Measurements from ENCODE around the gene POLN.

POLN gene

DNA sequence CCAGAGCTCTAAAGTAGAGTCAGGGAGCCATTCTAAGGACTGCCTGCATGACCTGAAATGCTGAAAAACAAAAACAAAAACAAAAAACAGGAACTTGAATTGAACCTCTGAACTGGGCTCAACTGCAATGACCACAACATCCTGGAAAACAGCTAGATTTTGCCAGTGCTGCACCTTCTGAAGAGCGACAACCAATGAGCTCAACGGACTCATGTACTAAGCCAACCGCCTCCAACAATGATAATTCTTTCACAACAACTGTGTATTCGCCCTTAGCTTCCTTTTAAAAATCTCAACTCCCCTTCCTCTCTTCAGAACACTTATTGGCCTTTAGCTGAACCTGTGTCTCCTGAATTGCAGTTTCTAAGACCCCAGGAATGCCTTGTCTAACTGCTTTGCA, 69.8 kb downstream of the POLN start:
- H3K36me3 ChIP-seq (ENCODE audit: insufficient read depth, low read length) = no peaks in the 10 kb centered on the region
- H3K27ac ChIP-seq (ENCODE audit: low read depth, low read length, poor library complexity, severe bottlenecking) = no peak overlapping the region
- H4K20me1 ChIP-seq (ENCODE audit: insufficient read depth, low read length) = no peaks in the 10 kb centered on the region
- no peaks in the 10 kb centered on the region for H3K79me2 ChIP-seq (ENCODE audit: insufficient read depth, low read length)
- H3K4me3 ChIP-seq (ENCODE audit: low read depth, low read length, poor library complexity, severe bottlenecking) = no peak overlapping the region
- no peaks in the 10 kb centered on the region for H3K27me3 ChIP-seq (ENCODE audit: insufficient read depth, low read length)
- H3F3A ChIP-seq (ENCODE audit: insufficient read depth, low read length) = no peaks in the 10 kb centered on the region
- H3K9ac ChIP-seq (ENCODE audit: low read length) = no peak overlapping the region
- no peaks in the 10 kb centered on the region for H3K9me3 ChIP-seq (ENCODE audit: low read length)
- no peak overlapping the region for H2AFZ ChIP-seq (ENCODE audit: low read length)
- H3K9me2 ChIP-seq (ENCODE audit: low read depth, low read length) = no peaks in the 10 kb centered on the region
- no peaks in the 10 kb centered on the region for H3K4me1 ChIP-seq (ENCODE audit: insufficient read depth, low read length, severe bottlenecking)
- H3K4me2 ChIP-seq (ENCODE audit: low read length) = no peak overlapping the region
- TF ChIP-seq EZH2 (IDR thresholded peaks at IDR 0.05; ENCODE audit: borderline replicate concordance, low read length) = no peak
- TF ChIP-seq, protein P1, sequence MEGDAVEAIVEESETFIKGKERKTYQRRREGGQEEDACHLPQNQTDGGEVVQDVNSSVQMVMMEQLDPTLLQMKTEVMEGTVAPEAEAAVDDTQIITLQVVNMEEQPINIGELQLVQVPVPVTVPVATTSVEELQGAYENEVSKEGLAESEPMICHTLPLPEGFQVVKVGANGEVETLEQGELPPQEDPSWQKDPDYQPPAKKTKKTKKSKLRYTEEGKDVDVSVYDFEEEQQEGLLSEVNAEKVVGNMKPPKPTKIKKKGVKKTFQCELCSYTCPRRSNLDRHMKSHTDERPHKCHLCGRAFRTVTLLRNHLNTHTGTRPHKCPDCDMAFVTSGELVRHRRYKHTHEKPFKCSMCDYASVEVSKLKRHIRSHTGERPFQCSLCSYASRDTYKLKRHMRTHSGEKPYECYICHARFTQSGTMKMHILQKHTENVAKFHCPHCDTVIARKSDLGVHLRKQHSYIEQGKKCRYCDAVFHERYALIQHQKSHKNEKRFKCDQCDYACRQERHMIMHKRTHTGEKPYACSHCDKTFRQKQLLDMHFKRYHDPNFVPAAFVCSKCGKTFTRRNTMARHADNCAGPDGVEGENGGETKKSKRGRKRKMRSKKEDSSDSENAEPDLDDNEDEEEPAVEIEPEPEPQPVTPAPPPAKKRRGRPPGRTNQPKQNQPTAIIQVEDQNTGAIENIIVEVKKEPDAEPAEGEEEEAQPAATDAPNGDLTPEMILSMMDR (IDR thresholded peaks at IDR 0.05; ENCODE audit: low read length) = no peak

DNA sequence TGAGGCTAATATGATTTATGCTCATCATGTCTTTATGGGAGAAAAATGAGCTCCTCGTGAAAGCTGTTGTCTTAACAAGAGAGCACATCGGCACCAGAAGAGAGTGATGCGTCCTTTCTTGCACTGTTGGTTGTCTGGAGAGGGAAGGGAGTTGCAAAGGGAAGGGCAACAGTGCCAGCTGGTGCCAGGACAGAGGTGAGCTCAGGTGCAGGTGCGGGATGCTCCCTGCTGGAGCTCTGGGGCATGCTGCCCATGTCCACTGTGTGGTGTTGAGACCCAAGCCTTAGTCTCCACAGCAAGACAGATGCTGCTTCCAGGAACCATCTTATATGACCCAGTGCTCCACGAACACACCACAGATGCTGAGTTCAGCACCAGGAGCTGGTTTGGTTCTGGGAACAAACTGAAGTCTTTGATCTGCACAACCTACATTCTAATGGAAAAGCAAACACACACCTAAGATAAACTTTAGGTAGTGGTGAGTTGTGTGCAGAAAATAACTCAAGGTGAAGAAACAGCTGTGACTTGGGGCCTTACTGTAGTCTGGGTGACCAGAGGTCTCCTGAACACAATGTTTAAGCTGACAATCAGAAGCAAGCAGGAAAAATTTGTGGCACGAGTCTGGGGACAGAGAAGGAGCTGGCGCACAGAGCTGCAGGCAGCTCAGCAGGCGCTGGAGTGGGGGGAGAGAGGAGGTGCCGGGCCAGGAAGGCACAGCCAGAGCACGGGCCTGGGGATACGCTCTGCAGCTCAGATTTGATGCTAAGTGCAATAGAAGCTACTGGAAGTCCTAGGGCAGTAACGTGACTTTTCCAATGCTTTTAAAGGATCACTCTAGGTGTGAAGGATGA, 73.2 kb downstream of the POLN start:
- Histone ChIP-seq H4K20me1 (ENCODE audit: insufficient read depth, low read length) (no peaks in the 10 kb centered on the region), H3K27ac (ENCODE audit: low read depth, low read length, poor library complexity, severe bottlenecking) (no peak overlapping the region), H3K36me3 (ENCODE audit: insufficient read depth, low read length) (no peaks in the 10 kb centered on the region), H3K9ac (ENCODE audit: low read length) (no peak overlapping the region), H3K79me2 (ENCODE audit: insufficient read depth, low read length) (no peaks in the 10 kb centered on the region), H3F3A (ENCODE audit: insufficient read depth, low read length) (no peaks in the 10 kb centered on the region), H3K4me2 (ENCODE audit: low read length) (no peak overlapping the region), H3K4me3 (ENCODE audit: low read depth, low read length, poor library complexity, severe bottlenecking) (no peak overlapping the region), H3K9me2 (ENCODE audit: low read depth, low read length) (no peaks in the 10 kb centered on the region), H3K4me1 (ENCODE audit: insufficient read depth, low read length, severe bottlenecking) (no peaks in the 10 kb centered on the region), H3K27me3 (ENCODE audit: insufficient read depth, low read length) (no peaks in the 10 kb centered on the region), H2AFZ (ENCODE audit: low read length) (no peak overlapping the region), H3K9me3 (ENCODE audit: low read length) (no peaks in the 10 kb centered on the region)
- TF ChIP-seq, protein P1 (IDR thresholded peaks at IDR 0.05; ENCODE audit: low read length) = no peak

DNA sequence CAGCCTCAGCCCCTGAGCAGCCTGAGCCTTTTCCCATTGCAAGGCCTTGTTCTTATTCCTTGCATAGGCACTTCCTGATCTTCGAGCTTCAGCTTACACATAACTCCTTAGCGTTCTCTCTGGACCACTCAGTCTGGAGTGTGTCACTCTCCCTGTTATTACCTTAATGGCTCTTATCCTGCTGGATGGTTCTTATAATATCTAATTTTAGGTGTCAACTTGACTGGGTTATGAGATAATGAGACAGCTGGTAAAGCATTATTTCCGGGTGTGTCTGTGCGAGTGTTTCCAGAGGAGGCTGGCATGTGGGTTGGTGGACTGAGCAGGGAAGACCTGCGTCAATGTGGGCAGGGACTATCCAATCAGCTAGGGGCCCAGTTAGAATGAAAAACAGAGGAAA, 75.7 kb downstream of the POLN start:
- no peaks in the 10 kb centered on the region for H3K27me3 ChIP-seq (ENCODE audit: insufficient read depth, low read length)
- H4K20me1 ChIP-seq (ENCODE audit: insufficient read depth, low read length) = no peaks in the 10 kb centered on the region
- H3K9ac ChIP-seq (ENCODE audit: low read length) = no peak overlapping the region
- no peak overlapping the region for H3K4me3 ChIP-seq (ENCODE audit: low read depth, low read length, poor library complexity, severe bottlenecking)
- no peaks in the 10 kb centered on the region for H3K36me3 ChIP-seq (ENCODE audit: insufficient read depth, low read length)
- no peak overlapping the region for H3K4me2 ChIP-seq (ENCODE audit: low read length)
- H3K27ac ChIP-seq (ENCODE audit: low read depth, low read length, poor library complexity, severe bottlenecking) = no peak overlapping the region
- no peaks in the 10 kb centered on the region for H3K9me2 ChIP-seq (ENCODE audit: low read depth, low read length)
- H3F3A ChIP-seq (ENCODE audit: insufficient read depth, low read length) = no peaks in the 10 kb centered on the region
- TF ChIP-seq, protein P1 (IDR thresholded peaks at IDR 0.05; ENCODE audit: low read length) = no peak
- TF ChIP-seq EZH2 (IDR thresholded peaks at IDR 0.05; ENCODE audit: borderline replicate concordance, low read length) = no peak
- no peak overlapping the region for H2AFZ ChIP-seq (ENCODE audit: low read length)
- H3K79me2 ChIP-seq (ENCODE audit: insufficient read depth, low read length) = no peaks in the 10 kb centered on the region
- H3K9me3 ChIP-seq (ENCODE audit: low read length) = no peaks in the 10 kb centered on the region
- H3K4me1 ChIP-seq (ENCODE audit: insufficient read depth, low read length, severe bottlenecking) = no peaks in the 10 kb centered on the region
